ENCODE measurements around the gene ANKZF1.
A peak's percentile ranks its signal among the peaks of the same experiment; 100 is the strongest.

ANKZF1 gene

DNA sequence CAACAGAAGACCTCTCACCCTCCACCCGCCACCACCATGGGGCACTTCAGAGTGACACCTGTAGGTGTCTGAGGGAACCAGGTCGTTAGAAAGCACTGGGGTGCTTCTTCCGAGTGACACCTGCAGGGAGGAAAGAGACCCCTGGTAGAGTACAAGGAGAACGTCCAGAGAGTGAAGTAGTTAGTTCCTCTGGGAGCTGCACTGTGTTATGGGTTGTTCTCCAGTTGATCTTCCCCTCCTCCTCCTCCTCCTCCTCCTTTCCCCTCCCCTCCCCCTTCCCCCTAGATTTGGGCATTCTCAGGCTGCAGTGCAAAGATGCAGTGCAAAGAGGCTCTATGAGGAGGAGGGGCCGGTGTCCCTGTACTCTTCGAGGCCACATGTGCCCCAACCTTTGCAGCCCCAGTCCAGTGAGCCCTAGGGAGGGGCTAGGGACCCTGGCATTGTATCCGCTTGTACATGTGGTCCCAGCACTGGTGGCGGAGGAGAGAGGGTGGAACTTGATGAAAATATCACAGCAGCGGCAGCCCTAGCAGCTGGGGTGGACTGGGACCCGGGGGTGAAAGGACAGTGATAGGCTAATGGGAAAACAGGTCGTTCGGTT is 50.4 kb downstream of the ANKZF1 start:
- H3K18ac ChIP-seq (ENCODE audit: low read depth in 1 of 2, low read length in 2 of 2), result peak overlapping the region; percentile 45 to 91
- peak overlapping the region; percentile 97 for H3K9ac ChIP-seq (ENCODE audit: low read length)
- peak overlapping the region; percentile 18 for H2AFZ ChIP-seq (ENCODE audit: low read depth, low read length)
- peaks cover 17% of the 10 kb centered on the region for H3K79me1 ChIP-seq (replicated peaks; ENCODE audit: low read length, poor library complexity, severe bottlenecking)
- no peaks in the 10 kb centered on the region for H3K27me3 ChIP-seq (ENCODE audit: control insufficient read depth in 1 of 2, insufficient read depth in 1 of 2, low read length in 2 of 2)
- no peak overlapping the region for H2BK120ac ChIP-seq (ENCODE audit: low read depth, low read length)
- WGBS, result 79% methylated on average over 6 of the region's 12 CpGs
- peak overlapping the region; percentile 85 for H3K27ac ChIP-seq (ENCODE audit: low read length, poor library complexity, severe bottlenecking)
- no peak overlapping the region for H2BK5ac ChIP-seq (ENCODE audit: low read depth, low read length, poor library complexity, severe bottlenecking)
- peak overlapping the region; percentile 51 for H4K8ac ChIP-seq (ENCODE audit: low read length)
- peak overlapping the region; percentile 68 to 94 for H3K4me3 ChIP-seq (ENCODE audit: insufficient read depth in 1 of 2, low read depth in 1 of 2, low read length in 2 of 2)
- H2AK5ac ChIP-seq (ENCODE audit: low read length, severe bottlenecking), result peak overlapping the region; percentile 84
- H3K4me2 ChIP-seq (ENCODE audit: low read length, poor library complexity, severe bottlenecking), result peak overlapping the region; percentile 65
- peak overlapping the region; percentile 30 to 90 for H2BK12ac ChIP-seq (ENCODE audit: low read length in 2 of 2)
- H3K36me3 ChIP-seq (ENCODE audit: control insufficient read depth in 1 of 2, insufficient read depth in 2 of 2, low read depth in 1 of 2, low read length in 2 of 2), result peaks cover 44 to 48% of the 10 kb centered on the region in 2 experiments
- H3K9me3 ChIP-seq (ENCODE audit: control insufficient read depth, low read length), result no peaks in the 10 kb centered on the region
- H3K4ac ChIP-seq (ENCODE audit: low read depth in 1 of 2, low read length in 2 of 2), result peak overlapping the region; percentile 49 to 94
- peak overlapping the region; percentile 2 for H2BK15ac ChIP-seq (ENCODE audit: low read depth, poor library complexity, severe bottlenecking)
- H3K23ac ChIP-seq (ENCODE audit: low read length in 2 of 2), result peak overlapping the region in 1 of 2 experiments; percentile 89
- no peak for DNase-seq
- H4K91ac ChIP-seq (ENCODE audit: low read length), result no peak overlapping the region
- H3K14ac ChIP-seq (ENCODE audit: low read length in 2 of 2), result peak overlapping the region in 1 of 2 experiments; percentile 68
- H3K4me1 ChIP-seq (ENCODE audit: control insufficient read depth, insufficient read depth, low read depth, low read length), result peaks cover 29% of the 10 kb centered on the region

DNA sequence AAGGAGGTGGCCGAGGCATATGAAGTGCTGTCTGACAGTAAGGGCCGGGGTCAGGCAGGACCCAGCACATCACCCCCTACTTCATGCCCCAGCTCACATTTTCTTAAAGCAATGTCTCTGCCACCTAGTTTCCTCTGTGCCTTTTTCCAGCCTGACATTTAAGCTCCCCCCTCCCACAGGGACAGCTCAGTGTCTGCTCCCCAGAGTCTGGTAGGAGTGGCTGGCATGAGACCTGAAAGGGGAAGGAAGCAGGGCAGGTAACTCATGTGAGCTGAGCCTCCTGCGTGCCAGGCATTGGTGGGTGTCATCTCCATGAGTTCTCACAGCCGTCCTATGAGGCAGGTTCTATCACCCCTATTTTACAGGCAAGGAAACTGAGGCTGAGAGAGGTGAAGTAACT is 51.0 kb downstream of the ANKZF1 start:
- Histone ChIP-seq H2BK15ac (ENCODE audit: low read depth, poor library complexity, severe bottlenecking) (no peak overlapping the region), H3K27me3 (ENCODE audit: control insufficient read depth in 1 of 2, insufficient read depth in 1 of 2, low read length in 2 of 2) (no peaks in the 10 kb centered on the region), H3K36me3 (ENCODE audit: control insufficient read depth in 1 of 2, insufficient read depth in 2 of 2, low read depth in 1 of 2, low read length in 2 of 2) (peaks cover 50 to 51% of the 10 kb centered on the region in 2 experiments), H2BK12ac (ENCODE audit: low read length in 2 of 2) (peak overlapping the region in 1 of 2 experiments; percentile 25), H3K4me3 (ENCODE audit: insufficient read depth in 1 of 2, low read depth in 1 of 2, low read length in 2 of 2) (peak overlapping the region in 1 of 2 experiments; percentile 94), H3K79me1 (replicated peaks; ENCODE audit: low read length, poor library complexity, severe bottlenecking) (peaks cover 20% of the 10 kb centered on the region), H3K27ac (ENCODE audit: low read length, poor library complexity, severe bottlenecking) (no peak overlapping the region), H3K4ac (ENCODE audit: low read depth in 1 of 2, low read length in 2 of 2) (peak overlapping the region in 1 of 2 experiments; percentile 59), H3K23ac (ENCODE audit: low read length in 2 of 2) (no peak overlapping the region), H4K8ac (ENCODE audit: low read length) (no peak overlapping the region), H2BK120ac (ENCODE audit: low read depth, low read length) (no peak overlapping the region), H2AK5ac (ENCODE audit: low read length, severe bottlenecking) (no peak overlapping the region), H4K91ac (ENCODE audit: low read length) (no peak overlapping the region), H3K4me1 (ENCODE audit: control insufficient read depth, insufficient read depth, low read depth, low read length) (peaks cover 29% of the 10 kb centered on the region), H3K18ac (ENCODE audit: low read depth in 1 of 2, low read length in 2 of 2) (no peak overlapping the region), H3K14ac (ENCODE audit: low read length in 2 of 2) (no peak overlapping the region), H3K9ac (ENCODE audit: low read length) (peak overlapping the region; percentile 97), H3K9me3 (ENCODE audit: control insufficient read depth, low read length) (no peaks in the 10 kb centered on the region), H3K4me2 (ENCODE audit: low read length, poor library complexity, severe bottlenecking) (no peak overlapping the region), H2BK5ac (ENCODE audit: low read depth, low read length, poor library complexity, severe bottlenecking) (no peak overlapping the region), H2AFZ (ENCODE audit: low read depth, low read length) (no peak overlapping the region)
- WGBS, result 89% methylated on average over 4 of the region's 4 CpGs
- no peak for DNase-seq

DNA sequence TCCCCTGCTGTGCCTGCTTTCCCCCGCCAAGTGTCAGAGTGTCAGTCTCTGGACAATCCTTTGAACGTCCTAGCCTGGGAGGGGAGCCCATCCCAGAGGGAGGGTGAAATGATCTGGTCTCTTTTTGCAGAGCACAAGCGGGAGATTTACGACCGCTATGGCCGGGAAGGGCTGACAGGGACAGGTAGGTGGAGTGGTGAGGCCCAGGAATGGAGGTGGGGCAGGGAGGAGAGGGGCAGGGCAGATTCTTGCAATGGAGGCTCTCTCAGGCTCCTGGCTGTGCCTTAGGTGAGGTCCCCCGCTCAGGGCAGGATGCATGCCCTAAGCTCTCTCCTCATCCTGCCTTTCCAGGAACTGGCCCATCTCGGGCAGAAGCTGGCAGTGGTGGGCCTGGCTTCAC is 52.0 kb downstream of the ANKZF1 start:
- Histone ChIP-seq H3K9ac (ENCODE audit: low read length) (peak overlapping the region; percentile 97), H3K4me3 (ENCODE audit: insufficient read depth in 1 of 2, low read depth in 1 of 2, low read length in 2 of 2) (no peak overlapping the region), H2BK12ac (ENCODE audit: low read length in 2 of 2) (no peak overlapping the region), H3K36me3 (ENCODE audit: control insufficient read depth in 1 of 2, insufficient read depth in 2 of 2, low read depth in 1 of 2, low read length in 2 of 2) (peaks cover 51 to 59% of the 10 kb centered on the region in 2 experiments), H2AFZ (ENCODE audit: low read depth, low read length) (no peak overlapping the region), H2AK5ac (ENCODE audit: low read length, severe bottlenecking) (no peak overlapping the region), H4K8ac (ENCODE audit: low read length) (no peak overlapping the region), H3K23ac (ENCODE audit: low read length in 2 of 2) (no peak overlapping the region), H4K91ac (ENCODE audit: low read length) (no peak overlapping the region), H3K4me1 (ENCODE audit: control insufficient read depth, insufficient read depth, low read depth, low read length) (peaks cover 35% of the 10 kb centered on the region), H2BK5ac (ENCODE audit: low read depth, low read length, poor library complexity, severe bottlenecking) (no peak overlapping the region), H3K79me1 (replicated peaks; ENCODE audit: low read length, poor library complexity, severe bottlenecking) (peaks cover 20% of the 10 kb centered on the region), H3K18ac (ENCODE audit: low read depth in 1 of 2, low read length in 2 of 2) (no peak overlapping the region), H3K27me3 (ENCODE audit: control insufficient read depth in 1 of 2, insufficient read depth in 1 of 2, low read length in 2 of 2) (no peaks in the 10 kb centered on the region), H2BK15ac (ENCODE audit: low read depth, poor library complexity, severe bottlenecking) (no peak overlapping the region), H2BK120ac (ENCODE audit: low read depth, low read length) (no peak overlapping the region), H3K9me3 (ENCODE audit: control insufficient read depth, low read length) (no peaks in the 10 kb centered on the region), H3K4ac (ENCODE audit: low read depth in 1 of 2, low read length in 2 of 2) (no peak overlapping the region), H3K27ac (ENCODE audit: low read length, poor library complexity, severe bottlenecking) (no peak overlapping the region), H3K4me2 (ENCODE audit: low read length, poor library complexity, severe bottlenecking) (no peak overlapping the region), H3K14ac (ENCODE audit: low read length in 2 of 2) (no peak overlapping the region)
- DNase-seq, result no peak
- WGBS, result 66% methylated on average over 8 of the region's 8 CpGs

DNA sequence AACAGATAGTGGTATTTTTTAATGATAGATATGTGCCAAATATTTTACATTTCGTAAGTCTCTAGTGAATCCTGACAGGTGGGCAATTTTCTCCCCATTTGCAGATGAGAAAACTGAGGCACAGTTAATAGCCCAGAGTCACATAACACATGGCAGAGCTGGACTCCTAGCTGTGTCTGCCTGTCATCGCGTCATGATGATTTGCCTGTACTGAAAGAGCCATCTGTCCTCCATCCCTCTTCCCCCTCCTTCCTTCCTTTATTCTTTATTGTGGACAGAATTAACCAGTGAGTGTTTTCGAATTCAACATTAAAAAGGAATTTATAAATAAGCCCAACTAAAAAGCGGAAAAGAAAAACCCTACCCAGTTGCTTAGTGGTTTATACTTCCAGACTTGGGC is 52.8 kb downstream of the ANKZF1 start:
- DNase-seq, result no peak
- Histone ChIP-seq H2BK15ac (ENCODE audit: low read depth, poor library complexity, severe bottlenecking) (no peak overlapping the region), H3K27me3 (ENCODE audit: control insufficient read depth in 1 of 2, insufficient read depth in 1 of 2, low read length in 2 of 2) (no peaks in the 10 kb centered on the region), H3K9me3 (ENCODE audit: control insufficient read depth, low read length) (no peaks in the 10 kb centered on the region), H3K27ac (ENCODE audit: low read length, poor library complexity, severe bottlenecking) (no peak overlapping the region), H3K4me3 (ENCODE audit: insufficient read depth in 1 of 2, low read depth in 1 of 2, low read length in 2 of 2) (no peak overlapping the region), H3K79me1 (replicated peaks; ENCODE audit: low read length, poor library complexity, severe bottlenecking) (peaks cover 20% of the 10 kb centered on the region), H4K91ac (ENCODE audit: low read length) (no peak overlapping the region), H3K4me1 (ENCODE audit: control insufficient read depth, insufficient read depth, low read depth, low read length) (peaks cover 36% of the 10 kb centered on the region), H4K8ac (ENCODE audit: low read length) (no peak overlapping the region), H3K4ac (ENCODE audit: low read depth in 1 of 2, low read length in 2 of 2) (no peak overlapping the region), H3K9ac (ENCODE audit: low read length) (peak overlapping the region; percentile 31), H3K4me2 (ENCODE audit: low read length, poor library complexity, severe bottlenecking) (no peak overlapping the region), H3K23ac (ENCODE audit: low read length in 2 of 2) (no peak overlapping the region), H2BK12ac (ENCODE audit: low read length in 2 of 2) (no peak overlapping the region), H2BK120ac (ENCODE audit: low read depth, low read length) (no peak overlapping the region), H2BK5ac (ENCODE audit: low read depth, low read length, poor library complexity, severe bottlenecking) (no peak overlapping the region), H3K18ac (ENCODE audit: low read depth in 1 of 2, low read length in 2 of 2) (no peak overlapping the region), H2AK5ac (ENCODE audit: low read length, severe bottlenecking) (no peak overlapping the region), H3K14ac (ENCODE audit: low read length in 2 of 2) (no peak overlapping the region), H2AFZ (ENCODE audit: low read depth, low read length) (no peak overlapping the region), H3K36me3 (ENCODE audit: control insufficient read depth in 1 of 2, insufficient read depth in 2 of 2, low read depth in 1 of 2, low read length in 2 of 2) (peaks cover 55 to 62% of the 10 kb centered on the region in 2 experiments)
- WGBS, result 96% methylated on average over 3 of the region's 5 CpGs
